Skeletal muscle cell (primary cell): ENCODE data around the gene GPRC5C.
A peak's percentile ranks its signal among the peaks of the same experiment; 100 is the strongest.

Source experiments
- DNase-seq: peaks from one replicate; pipeline ENCODE4 v3.0.0-alpha.2; 2010; ENCODE audit warnings: low read depth
- H3K4me3 ChIP-seq: 2 replicates; pipeline ENCODE4 v1.5.1; 2011; ENCODE audit warnings: low read depth, mild to moderate bottlenecking, control low read depth, low read length, moderate library complexity

The GPRC5C gene

DNA sequence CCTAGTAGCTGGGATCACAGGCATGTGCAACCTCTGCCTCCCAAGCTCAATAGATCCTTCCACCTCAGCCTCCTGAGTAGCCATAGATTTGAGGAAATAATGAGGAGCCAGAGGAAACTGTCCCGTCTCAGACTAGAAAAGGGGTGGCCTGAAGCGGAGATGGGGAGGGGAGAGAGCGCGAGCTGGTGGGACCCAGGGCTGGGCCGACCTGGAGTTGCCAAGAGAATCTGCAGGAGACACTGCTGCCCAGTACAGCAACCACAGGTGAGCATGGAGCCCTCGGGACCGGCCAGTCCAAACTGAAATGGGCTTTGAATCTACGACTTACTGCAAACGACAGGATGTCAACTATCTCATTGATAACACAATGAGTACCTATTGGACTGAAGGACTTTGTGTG lies 58.8 kb downstream of the GPRC5C start:
- DNase-seq = no peak
- no peak overlapping the region for H3K4me3 ChIP-seq

DNA sequence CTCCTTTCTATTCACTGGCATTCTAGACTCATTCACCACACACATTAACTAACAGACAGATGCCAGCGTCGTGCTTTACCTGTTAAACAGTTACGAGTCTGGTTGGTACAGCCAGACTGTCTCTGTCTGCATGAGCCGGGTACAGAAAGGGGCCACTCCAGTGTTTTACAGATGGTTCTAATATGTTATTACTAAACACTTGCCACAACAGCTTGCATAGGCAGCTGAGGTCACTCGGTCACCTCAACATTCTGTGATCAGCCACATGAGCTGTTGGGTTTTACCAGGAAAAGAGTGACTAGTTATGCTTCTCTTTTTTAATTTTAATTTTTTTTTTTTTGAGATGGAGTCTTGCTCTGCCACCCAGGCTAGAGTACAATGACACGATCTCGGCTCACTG lies 59.7 kb downstream of the GPRC5C start:
- H3K4me3 ChIP-seq = no peak overlapping the region
- no peak for DNase-seq

DNA sequence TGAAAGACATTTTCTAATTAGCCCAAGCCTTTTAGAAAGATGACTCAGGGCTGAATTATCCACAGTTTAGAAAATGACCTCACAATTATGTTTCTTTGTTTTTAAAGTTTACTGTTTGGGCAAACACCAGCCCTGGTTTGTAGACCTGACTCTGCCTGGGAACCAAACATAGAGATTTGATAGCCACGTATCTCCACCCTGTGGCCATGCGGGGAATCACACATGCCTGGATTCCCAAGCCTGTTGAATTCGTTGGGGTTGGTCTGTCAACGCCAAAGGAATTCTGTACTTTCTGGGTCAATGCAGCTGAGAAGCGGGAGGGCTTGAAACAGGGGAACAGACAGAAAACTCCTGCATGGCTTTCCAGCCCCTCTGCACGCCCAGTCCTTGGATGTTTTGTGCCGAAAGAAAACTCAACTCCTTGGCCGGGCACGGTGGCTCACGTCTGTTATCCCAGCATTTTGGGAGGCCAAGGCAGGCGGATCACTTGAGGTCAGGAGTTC lies 61.5 kb downstream of the GPRC5C start:
- DNase-seq = peak; percentile 13
- H3K4me3 ChIP-seq = no peak overlapping the region
